Measurements from ENCODE around the gene SPIRE2. TPM values are rescaled to one million over a fixed set of nuclear protein-coding genes. Genes with fewer than 3 reads are reported as not detected.
"Not testable (repeated sequence)": the region's sequence is repeated elsewhere in the genome, so short reads cannot be mapped to it uniquely, and the experiment has no call there.

SPIRE2 gene
- total RNA-seq, 1 donor from 2014 or later = 0.61 TPM

DNA sequence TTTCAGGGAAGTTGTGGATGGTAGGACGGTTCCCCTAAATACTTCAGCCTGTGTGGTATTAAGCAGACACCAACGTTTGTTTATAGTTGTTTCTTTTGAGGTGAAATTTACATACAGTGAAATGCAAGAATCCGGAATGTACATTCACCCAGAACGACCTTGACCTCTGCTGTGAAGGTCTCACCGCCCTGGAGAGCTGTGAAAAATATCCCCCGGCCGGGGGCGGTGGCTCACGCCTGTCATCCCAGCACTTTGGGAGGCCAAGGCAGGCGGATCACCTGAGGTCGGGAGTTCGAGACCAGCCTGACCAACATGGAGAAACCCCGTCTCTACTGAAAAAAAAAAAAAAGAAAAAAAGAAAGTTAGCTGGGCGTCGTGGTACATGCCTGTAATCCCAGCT, 8.2 kb downstream of the SPIRE2 start:
- intact Hi-C loops (cut with micrococcal nuclease) = not testable (repeated sequence)

DNA sequence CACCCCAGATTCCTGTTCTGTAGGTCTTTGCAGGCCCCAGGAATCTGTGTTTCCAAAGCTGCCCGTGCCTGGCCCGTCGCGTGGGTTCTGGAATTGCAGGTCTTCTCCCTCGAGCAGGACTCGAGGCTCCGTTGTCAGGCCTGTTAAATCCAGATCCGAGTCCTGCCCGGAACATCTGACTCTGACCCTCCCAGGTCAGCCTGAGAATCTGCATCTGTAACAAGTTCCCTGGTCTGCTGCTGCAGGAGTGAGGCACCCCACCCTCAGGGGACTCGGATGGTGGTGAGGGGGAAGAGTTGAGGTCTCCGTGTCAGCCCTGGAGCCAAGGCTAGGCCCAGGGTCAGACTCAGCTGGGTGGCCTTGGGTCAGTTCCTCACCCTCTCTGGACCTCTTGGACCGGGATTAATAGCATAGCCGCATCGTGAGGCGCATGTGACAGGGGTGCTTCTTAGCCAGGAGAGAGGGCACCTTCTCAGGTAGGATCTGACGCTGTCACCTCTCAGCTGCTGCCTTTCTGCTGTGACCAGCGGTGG, 8.8 kb downstream of the SPIRE2 start:
- intact Hi-C loops (cut with micrococcal nuclease) = no loop called here

DNA sequence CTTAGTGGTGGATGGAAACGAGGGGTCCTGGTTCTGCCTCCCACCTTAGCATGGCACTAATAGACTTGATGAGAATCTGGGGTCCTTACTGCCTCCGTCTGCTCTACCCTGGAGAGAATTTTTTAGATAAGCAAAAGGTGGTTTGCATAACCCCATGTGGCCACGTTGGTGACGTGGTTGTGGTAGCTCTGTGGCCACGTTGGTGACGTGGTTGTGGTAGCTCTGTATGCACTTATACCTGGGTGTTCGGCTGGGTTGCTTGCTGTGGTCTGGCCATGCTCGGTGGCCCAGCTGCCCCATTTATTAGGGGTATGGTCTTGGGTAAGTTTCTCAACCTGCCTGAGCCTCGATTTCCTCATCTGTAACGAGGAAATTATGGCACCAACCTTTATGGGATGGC, 13.0 kb downstream of the SPIRE2 start:
- intact Hi-C loops (cut with micrococcal nuclease) = no loop called here

DNA sequence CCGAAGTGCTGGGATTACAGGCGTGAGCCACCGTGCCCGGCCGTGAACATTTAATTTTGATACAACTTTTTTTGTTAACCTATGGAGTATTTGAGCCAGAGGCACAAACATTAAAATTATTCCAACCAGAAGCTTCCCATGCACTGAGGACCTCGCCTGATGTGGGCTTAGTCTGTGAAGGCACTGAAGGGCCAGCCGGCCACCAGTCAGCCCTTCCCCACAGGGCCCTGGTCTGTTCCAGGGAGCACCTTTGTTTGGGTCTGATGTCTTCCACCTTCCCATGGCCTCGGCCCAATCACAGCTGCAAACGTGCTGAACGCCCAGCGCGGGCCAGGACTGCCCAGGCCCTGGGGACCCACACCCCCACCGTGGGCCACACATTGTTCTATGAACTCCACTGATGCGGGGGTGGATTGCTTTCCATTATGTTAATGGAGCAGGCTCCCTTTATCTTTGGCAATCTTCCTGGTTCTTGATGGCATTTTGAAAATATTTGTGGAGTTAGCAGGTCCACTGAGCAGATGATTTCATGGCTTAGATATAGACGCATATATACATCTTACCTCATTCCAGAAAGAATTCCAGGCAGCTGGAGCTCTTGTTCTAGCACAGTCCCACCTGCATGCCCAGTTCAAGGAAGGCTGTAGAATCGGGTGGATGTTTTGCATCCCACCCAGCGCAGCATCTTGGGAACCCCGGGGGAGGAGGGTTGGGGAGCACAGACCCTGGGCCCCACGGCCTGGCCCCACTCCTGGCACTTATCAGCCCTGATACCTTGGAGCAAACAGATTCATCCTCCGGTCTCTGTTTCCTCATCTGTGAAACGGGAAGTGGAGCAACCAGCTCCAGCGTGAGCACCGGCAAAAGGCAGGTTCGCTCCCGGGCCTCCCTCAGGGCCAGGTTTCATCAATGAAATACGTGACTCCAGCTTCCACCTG, 14.5 kb downstream of the SPIRE2 start:
- intact Hi-C loops (cut with micrococcal nuclease) = no loop called here

DNA sequence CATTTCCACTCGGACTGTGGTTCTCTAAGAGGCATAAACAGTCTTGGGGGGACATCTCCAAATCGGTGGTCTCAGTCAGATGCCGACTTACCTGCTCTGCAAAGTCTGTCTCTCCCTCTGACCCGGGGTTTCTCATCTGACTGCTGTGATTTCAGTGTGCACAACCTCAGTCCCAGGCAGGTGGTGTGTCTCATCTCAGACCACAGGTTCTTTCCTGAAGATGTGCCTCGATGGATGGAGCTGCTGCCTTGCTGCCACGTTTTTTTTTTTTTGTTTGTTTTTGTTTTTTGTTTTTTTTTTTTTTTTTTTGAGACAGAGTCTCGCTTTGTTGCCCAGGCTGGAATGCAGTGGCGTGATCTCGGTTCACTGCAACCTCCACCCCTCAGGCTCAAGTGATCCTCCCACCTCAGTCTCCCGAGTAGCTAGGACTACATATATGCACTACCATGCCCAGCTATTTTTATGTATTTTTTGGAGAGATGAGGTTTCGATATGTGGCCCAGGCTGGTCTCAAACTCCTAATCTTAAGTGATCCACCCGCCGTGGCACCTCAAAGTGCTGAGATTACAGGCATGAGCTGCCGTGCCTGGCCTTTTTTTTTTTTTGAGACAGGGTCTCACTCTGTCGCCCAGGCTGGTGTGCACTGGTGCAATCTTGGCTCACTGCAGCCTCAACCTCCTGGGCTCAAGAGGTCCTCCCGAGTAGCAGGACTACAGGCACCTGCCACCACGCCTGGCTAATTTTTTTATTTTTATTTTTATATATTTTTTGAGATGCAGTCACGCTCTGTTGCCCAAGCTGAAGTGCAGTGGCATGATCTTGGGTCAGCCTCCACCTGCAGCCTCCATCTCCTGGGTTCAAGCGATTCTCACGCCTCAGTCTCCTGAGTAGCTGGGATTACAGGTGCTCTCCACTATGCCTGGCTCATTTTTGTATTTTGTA, 15.4 kb downstream of the SPIRE2 start:
- intact Hi-C loops (cut with micrococcal nuclease) = no loop called here

DNA sequence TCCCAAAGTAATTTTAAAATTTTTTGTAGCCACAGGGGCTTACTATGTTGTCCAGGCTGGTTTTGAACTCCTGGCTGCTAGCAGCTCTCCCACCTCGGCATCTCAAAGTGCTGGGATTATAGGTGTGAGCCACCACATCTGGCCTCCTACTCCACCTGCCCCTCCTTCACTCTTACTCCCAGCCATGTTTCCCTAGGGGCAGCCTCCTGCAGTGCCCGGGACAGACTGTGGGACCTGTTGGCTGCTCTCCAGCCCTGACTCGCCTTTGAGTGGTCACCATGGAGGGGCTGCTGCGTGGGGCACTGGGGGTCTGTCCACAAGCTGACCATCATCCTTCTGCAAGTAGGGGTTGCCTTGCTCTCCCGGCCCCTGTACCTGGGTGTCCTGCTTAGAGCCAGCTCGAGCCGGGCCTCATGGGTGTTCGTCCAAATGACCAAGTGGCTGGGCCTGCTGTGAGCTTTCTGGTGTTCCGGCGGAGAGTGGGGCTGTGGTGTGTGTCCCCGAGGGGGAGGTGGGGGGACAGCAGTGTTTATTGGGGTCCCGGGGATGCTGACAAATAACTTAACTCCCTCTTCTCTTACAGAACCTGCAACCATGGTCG, 16.6 kb downstream of the SPIRE2 start:
- intact Hi-C loops (cut with micrococcal nuclease) = no loop called here

DNA sequence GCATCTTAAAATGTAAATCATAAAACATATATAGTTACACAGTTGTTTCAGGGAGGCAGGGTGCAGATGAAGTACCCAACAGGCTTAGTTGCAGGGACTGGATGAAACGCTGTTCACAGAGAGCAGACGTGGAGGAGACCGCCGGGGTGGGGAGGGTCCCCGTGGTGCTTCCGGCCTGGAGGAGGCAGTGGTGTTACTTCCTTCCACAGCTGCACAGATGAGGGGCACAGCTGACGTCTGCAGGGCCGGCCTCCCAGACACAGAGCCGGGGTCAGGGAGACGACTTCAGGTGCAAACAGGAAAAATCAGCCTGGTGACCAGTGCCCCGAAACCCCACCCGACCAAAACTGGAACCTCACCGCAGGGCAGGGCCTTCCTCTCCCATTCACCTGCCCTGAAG, 17.1 kb downstream of the SPIRE2 start:
- intact Hi-C loops (cut with micrococcal nuclease) = no loop called here

DNA sequence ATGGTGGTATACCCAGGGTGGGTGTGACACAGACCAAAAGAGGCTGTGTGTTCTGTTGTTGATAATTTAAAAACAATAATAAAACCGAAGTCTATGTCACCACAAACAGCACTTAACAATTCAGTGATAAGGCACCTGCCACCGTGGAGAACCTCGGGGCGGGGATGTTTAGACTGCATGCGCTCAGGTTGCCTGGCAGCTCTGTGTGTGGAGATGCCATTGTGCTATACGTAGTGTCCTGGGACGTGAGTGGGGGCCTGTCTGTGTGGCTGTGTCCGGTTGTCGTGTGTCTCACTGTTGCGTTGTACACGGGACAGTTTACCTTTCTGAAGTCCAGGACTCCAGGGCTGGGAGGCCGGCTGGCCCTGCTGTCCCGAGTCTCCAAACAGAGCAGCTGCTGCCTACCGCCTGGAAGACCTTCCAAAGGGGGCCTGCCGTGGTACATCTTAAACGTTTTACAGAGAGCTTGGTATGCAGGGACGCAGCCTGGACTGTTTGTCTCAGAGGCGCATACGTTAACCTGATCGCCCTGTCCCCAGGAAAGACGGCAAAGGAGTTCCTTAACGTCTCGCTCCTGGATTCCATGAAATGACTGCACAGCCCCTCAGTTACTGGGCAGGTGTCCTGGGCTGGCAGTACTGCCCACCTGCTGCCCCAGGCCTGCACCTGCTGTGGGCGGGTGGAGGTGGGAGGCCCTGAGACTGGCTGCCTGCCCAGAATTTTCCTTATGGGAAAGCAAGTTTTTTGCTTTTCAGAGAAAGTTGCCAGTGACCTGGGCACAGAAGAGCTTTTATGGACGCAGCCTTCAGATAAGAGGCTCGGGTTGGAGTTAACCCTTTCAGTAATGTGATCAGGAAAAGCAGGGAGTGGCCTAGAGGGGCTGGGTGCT, 19.0 kb downstream of the SPIRE2 start:
- intact Hi-C loops (cut with micrococcal nuclease) = no loop called here

DNA sequence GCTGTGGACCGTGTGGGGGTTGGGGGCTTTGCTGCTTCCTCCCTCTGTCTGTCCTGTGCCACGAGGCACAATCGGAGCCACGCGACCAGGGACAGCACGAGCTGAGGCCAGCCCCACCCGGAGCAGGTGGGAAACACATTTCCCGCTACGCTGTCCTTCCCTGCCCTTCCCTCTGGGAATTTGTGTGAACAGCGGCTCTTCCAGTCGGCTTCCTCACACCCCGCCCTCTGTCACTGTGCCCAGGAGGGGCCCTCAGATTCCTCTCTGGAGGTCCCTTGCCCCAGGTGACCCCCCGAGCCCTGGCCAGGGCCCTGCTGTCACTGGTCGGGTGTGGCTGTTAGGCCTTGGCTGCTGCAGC, 19.6 kb downstream of the SPIRE2 start:
- intact Hi-C loops (cut with micrococcal nuclease) = no loop called here

DNA sequence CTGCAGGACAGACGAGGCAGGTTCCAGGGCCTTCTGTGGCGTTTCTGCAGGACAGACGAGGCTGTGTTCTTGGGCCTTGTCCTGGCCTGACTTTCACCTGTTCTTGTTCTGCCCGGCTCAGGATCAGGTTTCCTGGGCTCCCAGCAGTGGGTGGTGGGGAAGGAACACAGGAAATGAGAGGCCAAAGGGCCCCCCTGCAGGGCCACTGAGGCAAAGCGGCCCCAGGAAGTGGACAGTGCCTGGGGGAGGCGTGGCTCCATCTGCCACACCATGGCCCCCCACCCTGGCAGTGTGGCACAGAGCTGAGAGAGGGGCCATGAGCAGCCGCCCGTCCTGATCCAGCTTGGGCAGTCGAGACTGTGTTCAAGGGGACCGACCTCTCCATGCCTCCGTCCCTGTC, 20.7 kb downstream of the SPIRE2 start:
- intact Hi-C loops (cut with micrococcal nuclease) = no loop called here

DNA sequence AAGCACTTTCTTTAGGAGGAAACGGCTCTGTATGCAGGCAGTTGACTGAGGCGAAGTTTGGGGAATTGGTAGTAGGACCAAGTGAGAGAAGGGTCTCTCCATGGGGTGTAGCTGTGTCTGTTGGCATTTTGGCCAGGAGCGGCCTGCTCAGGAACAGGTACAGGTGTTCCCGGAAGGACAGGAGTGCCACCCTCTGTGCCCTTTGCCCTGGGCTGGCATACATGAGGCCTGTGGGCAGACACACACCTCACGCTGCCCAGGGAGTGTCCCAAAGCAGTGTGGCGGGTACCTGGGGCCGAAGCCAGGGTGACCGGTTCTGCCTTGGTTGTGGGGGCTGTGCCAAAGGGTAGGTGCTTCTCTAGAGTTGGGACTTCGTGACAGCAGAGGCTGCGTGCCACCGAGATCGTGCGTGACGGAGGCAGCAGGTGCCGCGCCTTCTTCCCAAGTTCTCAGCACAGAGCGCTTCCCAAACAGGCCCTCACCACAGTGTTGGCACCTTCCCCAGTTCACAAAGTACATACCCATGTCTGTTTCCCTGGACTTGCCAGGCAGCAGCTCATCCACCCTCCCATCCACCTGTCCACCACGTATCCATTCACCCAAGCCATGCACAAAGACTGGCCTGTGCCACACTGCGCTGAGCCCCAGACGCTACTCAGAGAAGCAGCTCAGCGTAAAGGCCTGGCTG, 25.2 kb downstream of the SPIRE2 start:
- intact Hi-C loops (cut with micrococcal nuclease) = no loop called here

DNA sequence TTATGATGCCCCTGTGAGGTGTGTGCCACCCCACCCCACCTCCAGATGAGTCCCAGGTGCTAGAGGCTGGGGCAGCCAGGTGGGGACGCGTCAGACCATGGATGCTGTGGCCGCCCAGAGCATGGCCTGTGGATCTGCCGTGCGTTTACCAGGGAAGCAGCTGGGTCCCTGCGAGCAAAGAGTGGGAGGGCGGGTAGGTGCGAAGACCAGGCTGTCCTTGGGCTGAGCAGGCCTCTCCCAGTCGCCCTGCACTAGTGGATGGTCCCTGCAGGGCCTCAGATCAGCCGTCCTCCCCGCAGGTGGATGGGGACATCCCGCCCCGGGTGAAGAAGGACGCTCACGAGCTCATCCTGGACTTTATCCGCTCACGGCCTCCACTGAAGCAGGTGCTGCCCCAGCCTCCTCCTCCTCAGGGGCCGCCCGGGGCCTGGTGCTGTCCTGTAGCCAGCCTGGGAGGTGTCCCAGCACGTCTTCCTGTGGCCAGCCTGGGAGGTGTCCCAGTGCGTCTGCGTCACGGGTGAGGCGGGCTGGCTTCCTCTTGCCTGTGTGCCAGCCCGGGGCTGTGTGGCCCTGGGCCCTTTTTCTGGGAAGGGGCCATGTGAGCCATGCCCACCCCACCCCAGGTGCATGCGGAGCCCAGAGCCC, 27.1 kb downstream of the SPIRE2 start:
- intact Hi-C loops (cut with micrococcal nuclease) = no loop called here

DNA sequence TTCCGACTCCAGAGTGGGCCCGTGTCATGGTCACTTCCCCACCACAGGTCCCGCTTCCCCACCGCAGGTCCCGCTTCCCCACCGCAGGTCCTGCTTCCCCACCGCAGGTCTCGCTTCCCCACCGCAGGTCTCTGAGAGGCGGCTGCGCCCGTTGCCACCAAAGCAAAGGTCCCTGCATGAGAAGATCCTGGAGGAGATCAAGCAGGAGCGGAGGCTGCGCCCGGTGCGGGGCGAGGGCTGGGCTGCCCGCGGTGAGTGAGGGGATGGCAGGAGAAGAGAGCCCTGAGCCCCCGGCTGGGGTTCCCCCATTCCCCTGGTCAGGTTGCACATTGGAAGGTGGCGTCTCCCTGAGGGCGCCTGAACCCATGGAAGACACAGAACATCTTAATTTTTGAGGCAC, 27.7 kb downstream of the SPIRE2 start:
- intact Hi-C loops (cut with micrococcal nuclease) = no loop called here

DNA sequence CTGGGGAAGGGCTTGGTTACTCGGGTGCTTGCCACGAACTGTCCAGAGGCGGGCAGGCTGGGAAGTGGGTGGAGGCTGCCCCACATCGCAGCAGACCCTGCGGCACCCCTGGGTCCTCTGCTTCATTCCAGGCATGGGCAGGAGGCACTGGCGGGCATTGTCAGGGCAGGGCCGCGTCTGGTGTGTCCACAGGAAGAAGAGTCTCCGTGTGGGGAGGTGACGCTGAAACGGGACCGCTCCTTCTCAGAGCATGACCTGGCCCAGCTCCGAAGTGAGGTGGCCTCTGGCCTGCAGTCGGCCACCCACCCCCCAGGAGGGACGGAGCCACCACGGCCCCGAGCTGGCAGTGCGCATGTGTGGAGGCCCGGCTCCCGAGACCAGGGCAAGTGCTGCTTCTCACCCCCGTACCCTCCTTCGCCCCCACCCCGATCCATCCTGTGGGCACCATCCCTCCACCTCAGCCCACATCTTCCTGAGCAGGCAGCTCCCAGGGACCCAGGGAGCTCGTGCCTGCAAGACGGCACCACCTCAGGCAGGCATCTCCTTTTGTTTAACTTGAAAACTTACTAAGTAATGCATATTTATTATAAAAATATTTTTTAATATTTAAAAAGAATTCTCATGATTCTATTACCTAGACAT, 30.8 kb downstream of the SPIRE2 start:
- intact Hi-C loops (cut with micrococcal nuclease) = no loop called here

DNA sequence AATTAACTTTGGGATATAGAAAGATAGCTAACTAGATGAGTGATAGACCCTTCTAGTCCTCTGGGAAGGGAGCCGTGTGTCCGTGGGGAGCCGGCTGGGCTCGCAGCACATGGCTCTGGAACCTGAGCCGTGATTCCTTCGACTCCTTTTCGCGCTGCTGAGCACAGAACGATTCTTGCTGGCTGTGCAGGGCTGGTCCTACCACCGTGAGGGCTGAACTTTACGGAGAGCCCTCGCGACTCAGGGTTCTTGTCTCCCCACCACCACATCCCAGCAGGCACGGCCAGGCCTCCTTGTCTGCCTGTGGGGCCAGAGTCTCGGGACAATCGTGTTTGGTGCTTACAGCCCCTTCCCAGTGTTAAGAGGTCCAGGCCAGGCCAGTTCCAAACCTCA, 31.3 kb downstream of the SPIRE2 start:
- intact Hi-C loops (cut with micrococcal nuclease) = loop anchor here (5.0 kb wide), 1 partner anchor 97 kb away; no protein-coding TSS in a partner anchor

DNA sequence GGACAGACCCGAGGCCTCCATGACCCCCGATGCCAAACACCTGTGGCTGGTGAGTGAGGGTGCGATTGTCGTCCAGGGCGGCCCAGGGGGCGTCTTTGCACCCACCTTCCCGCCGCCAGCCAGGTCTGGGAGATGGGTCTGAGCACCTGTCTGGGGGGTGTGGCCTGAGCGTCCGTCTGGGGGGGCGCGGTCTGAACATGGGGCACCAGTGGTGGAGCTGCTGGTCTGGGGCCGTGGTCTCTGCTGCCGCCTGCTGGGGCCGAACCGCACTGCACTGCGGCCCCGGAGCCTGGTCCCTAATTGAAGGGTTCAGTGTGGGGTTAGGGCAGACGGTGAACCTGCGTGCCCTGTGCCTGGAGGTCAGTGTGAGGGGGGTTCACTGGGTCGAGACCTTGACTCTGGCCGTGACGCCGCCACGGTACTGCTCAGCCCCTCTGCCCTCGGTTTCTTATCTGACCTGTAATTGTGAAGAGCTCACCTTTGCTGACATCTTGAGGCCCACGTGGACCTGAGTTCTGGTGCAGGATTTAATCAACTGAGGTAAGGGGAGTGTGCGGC, 32.6 kb downstream of the SPIRE2 start:
- intact Hi-C loops (cut with micrococcal nuclease) = loop anchor here (1.0 to 5.0 kb wide), 6 partner anchors 45 to 161 kb away; partner anchors contain the start of gene FANCA

DNA sequence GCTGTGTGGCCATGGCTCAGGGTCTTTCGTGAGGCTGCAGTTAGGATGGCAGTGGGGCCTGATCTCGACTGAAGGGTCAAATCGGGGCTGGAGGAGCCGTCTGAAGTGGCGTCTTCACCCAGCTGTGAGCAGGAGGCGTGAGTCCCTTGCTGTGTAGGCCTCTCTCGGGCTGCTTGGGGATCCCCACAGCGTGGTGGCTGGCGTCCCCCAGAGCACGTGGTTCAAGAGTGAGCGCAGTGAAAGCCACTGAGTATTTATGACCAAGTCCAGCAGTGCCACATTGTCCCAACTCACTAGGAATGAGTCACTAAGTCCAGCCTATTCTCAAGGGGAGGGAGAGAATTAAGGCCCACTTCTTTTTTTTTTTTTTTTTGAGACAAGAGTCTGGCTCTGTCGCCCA, 33.4 kb downstream of the SPIRE2 start:
- intact Hi-C loops (cut with micrococcal nuclease) = loop anchor here (1.0 to 5.0 kb wide), 6 partner anchors 45 to 161 kb away; partner anchors contain the start of gene FANCA

DNA sequence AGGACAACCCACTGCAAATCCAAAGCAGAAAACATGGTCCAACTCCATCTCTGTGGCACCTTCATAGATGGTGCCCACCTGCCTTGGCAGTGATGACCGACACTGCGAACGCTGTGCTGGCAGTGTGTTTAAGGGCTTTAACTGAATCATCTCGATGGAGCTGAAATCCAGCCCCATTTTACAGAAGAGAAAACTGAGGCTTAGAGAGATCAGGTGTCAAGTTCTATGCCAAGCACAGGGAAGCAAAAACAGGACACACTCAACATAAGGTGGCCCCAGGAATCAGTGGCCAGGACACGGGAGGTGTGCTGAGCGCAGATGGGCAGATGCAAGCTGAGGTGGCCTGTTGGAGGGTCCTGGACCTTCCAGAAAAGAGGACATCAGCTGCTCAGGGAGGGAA, 34.5 kb downstream of the SPIRE2 start:
- intact Hi-C loops (cut with micrococcal nuclease) = loop anchor here (5.0 kb wide), 1 partner anchor 100 kb away; no protein-coding TSS in a partner anchor
